Measurements from ENCODE around the gene EPM2A. TPM values are rescaled to one million over a fixed set of nuclear protein-coding genes. Genes with fewer than 3 reads are reported as not detected.

The EPM2A gene
- total RNA-seq, 2 experiments from 2014 or later = 8.3 to 9.0 TPM

GRCh38 chr6:145626857-145627256 is 108.5 kb downstream of the EPM2A start:
- peaks cover 9% of the 10 kb centered on the region for H3K36me3 Mint-ChIP-seq
- H3K27ac Mint-ChIP-seq = no peak overlapping the region
- no peaks in the 10 kb centered on the region for H3K9me3 Mint-ChIP-seq
- H3K4me1 Mint-ChIP-seq = no peaks in the 10 kb centered on the region
- no peak overlapping the region for H3K4me3 Mint-ChIP-seq
- no peak for DNase-seq
- no peaks in the 10 kb centered on the region for H3K27me3 Mint-ChIP-seq

GRCh38 chr6:145623231-145623630 is 112.1 kb downstream of the EPM2A start:
- H3K9me3 Mint-ChIP-seq = peaks cover 7% of the 10 kb centered on the region
- H3K36me3 Mint-ChIP-seq = peaks cover 14% of the 10 kb centered on the region
- H3K27me3 Mint-ChIP-seq = no peaks in the 10 kb centered on the region
- no peak overlapping the region for H3K27ac Mint-ChIP-seq
- H3K4me1 Mint-ChIP-seq = no peaks in the 10 kb centered on the region
- no peak for DNase-seq
- no peak overlapping the region for H3K4me3 Mint-ChIP-seq

GRCh38 chr6:145621776-145622175 is 113.5 kb downstream of the EPM2A start:
- H3K27ac Mint-ChIP-seq = no peak overlapping the region
- no peaks in the 10 kb centered on the region for H3K27me3 Mint-ChIP-seq
- H3K36me3 Mint-ChIP-seq = peaks cover 9% of the 10 kb centered on the region
- H3K4me1 Mint-ChIP-seq = no peaks in the 10 kb centered on the region
- peaks cover 11% of the 10 kb centered on the region for H3K9me3 Mint-ChIP-seq
- H3K4me3 Mint-ChIP-seq = no peak overlapping the region
- no peak for DNase-seq

GRCh38 chr6:145620088-145620487 is 115.2 kb downstream of the EPM2A start:
- H3K36me3 Mint-ChIP-seq = peaks cover 6% of the 10 kb centered on the region
- no peaks in the 10 kb centered on the region for H3K4me1 Mint-ChIP-seq

GRCh38 chr6:145609521-145609920 is 125.8 kb downstream of the EPM2A start:
- Mint-ChIP-seq H3K9me3 (no peaks in the 10 kb centered on the region), H3K36me3 (no peaks in the 10 kb centered on the region), H3K4me1 (no peaks in the 10 kb centered on the region), H3K27me3 (peaks cover 4% of the 10 kb centered on the region), H3K27ac (no peak overlapping the region), H3K4me3 (no peak overlapping the region)
- DNase-seq = no peak

More at GRCh38 chr6:145620088-145620487, 115.2 kb downstream of the EPM2A start:
- Mint-ChIP-seq H3K27ac (no peak overlapping the region), H3K4me3 (no peak overlapping the region), H3K9me3 (peaks cover 11% of the 10 kb centered on the region), H3K27me3 (no peaks in the 10 kb centered on the region)
- DNase-seq = no peak

- H3K9me3 Mint-ChIP-seq = no peaks in the 10 kb centered on the region
- H3K36me3 Mint-ChIP-seq = no peaks in the 10 kb centered on the region
- peaks cover 4% of the 10 kb centered on the region for H3K27me3 Mint-ChIP-seq
- DNase-seq = no peak
- no peak overlapping the region for H3K27ac Mint-ChIP-seq
- H3K4me1 Mint-ChIP-seq = no peaks in the 10 kb centered on the region
- no peak overlapping the region for H3K4me3 Mint-ChIP-seq
Observed at GRCh38 chr6:145608850-145609249, 126.5 kb downstream of the EPM2A start.

GRCh38 chr6:145603991-145604390 is 131.3 kb downstream of the EPM2A start:
- Mint-ChIP-seq H3K4me3 (no peak overlapping the region), H3K9me3 (no peaks in the 10 kb centered on the region), H3K4me1 (no peaks in the 10 kb centered on the region), H3K36me3 (no peaks in the 10 kb centered on the region), H3K27me3 (peaks cover 3% of the 10 kb centered on the region), H3K27ac (no peak overlapping the region)
- no peak for DNase-seq

- Mint-ChIP-seq H3K27ac (no peak overlapping the region), H3K9me3 (no peaks in the 10 kb centered on the region), H3K4me1 (no peaks in the 10 kb centered on the region), H3K4me3 (no peak overlapping the region), H3K27me3 (no peaks in the 10 kb centered on the region), H3K36me3 (no peaks in the 10 kb centered on the region)
- DNase-seq = no peak
Observed at GRCh38 chr6:145603424-145603833, 131.9 kb downstream of the EPM2A start.

- DNase-seq = no peak
- H3K4me3 Mint-ChIP-seq = no peak overlapping the region
- no peaks in the 10 kb centered on the region for H3K36me3 Mint-ChIP-seq
- no peak overlapping the region for H3K27ac Mint-ChIP-seq
- H3K9me3 Mint-ChIP-seq = no peaks in the 10 kb centered on the region
- no peaks in the 10 kb centered on the region for H3K27me3 Mint-ChIP-seq
- no peaks in the 10 kb centered on the region for H3K4me1 Mint-ChIP-seq
Observed at GRCh38 chr6:145602726-145603326, 132.5 kb downstream of the EPM2A start.

- no peaks in the 10 kb centered on the region for H3K36me3 Mint-ChIP-seq
- H3K9me3 Mint-ChIP-seq = no peaks in the 10 kb centered on the region
- no peaks in the 10 kb centered on the region for H3K4me1 Mint-ChIP-seq
- H3K27me3 Mint-ChIP-seq = no peaks in the 10 kb centered on the region
- H3K4me3 Mint-ChIP-seq = no peak overlapping the region
- no peak overlapping the region for H3K27ac Mint-ChIP-seq
- DNase-seq = no peak
Observed at GRCh38 chr6:145601397-145601796, 133.9 kb downstream of the EPM2A start.

GRCh38 chr6:145600299-145600698 is 135.0 kb downstream of the EPM2A start:
- Mint-ChIP-seq H3K9me3 (no peaks in the 10 kb centered on the region), H3K4me3 (no peak overlapping the region), H3K27ac (no peak overlapping the region), H3K4me1 (no peaks in the 10 kb centered on the region), H3K36me3 (no peaks in the 10 kb centered on the region), H3K27me3 (no peaks in the 10 kb centered on the region)
- no peak for DNase-seq

- Mint-ChIP-seq H3K27me3 (peaks cover 10% of the 10 kb centered on the region), H3K27ac (no peak overlapping the region), H3K36me3 (no peaks in the 10 kb centered on the region), H3K9me3 (peaks cover 1% of the 10 kb centered on the region), H3K4me1 (no peaks in the 10 kb centered on the region), H3K4me3 (no peak overlapping the region)
- DNase-seq = no peak
Observed at GRCh38 chr6:145588981-145589380, 146.3 kb downstream of the EPM2A start.

GRCh38 chr6:145587334-145587733 is 148.0 kb downstream of the EPM2A start:
- H3K9me3 Mint-ChIP-seq = peaks cover 1% of the 10 kb centered on the region

GRCh38 chr6:145583753-145584152 is 151.6 kb downstream of the EPM2A start:
- peaks cover 5% of the 10 kb centered on the region for H3K9me3 Mint-ChIP-seq
- H3K27ac Mint-ChIP-seq = no peak overlapping the region
- no peak for DNase-seq
- H3K36me3 Mint-ChIP-seq = no peaks in the 10 kb centered on the region
- H3K4me3 Mint-ChIP-seq = no peak overlapping the region
- H3K27me3 Mint-ChIP-seq = peaks cover 12% of the 10 kb centered on the region
- no peaks in the 10 kb centered on the region for H3K4me1 Mint-ChIP-seq

More at GRCh38 chr6:145587334-145587733, 148.0 kb downstream of the EPM2A start:
- H3K27me3 Mint-ChIP-seq = peaks cover 12% of the 10 kb centered on the region
- DNase-seq = no peak
- no peaks in the 10 kb centered on the region for H3K36me3 Mint-ChIP-seq
- H3K27ac Mint-ChIP-seq = no peak overlapping the region
- H3K4me3 Mint-ChIP-seq = no peak overlapping the region
- H3K4me1 Mint-ChIP-seq = no peaks in the 10 kb centered on the region

Data from activated naive CD8-positive, alpha-beta T cell treated with anti-CD3 and anti-CD28 coated beads for 36 hours (primary cell).